ENCODE measurements around the gene ANP32B. TPM values are rescaled to one million over a fixed set of nuclear protein-coding genes. Genes with fewer than 3 reads are reported as not detected.
A peak's percentile ranks its signal among the peaks of the same experiment; 100 is the strongest.

ANP32B gene
- total RNA-seq, 1 donor from 2014 or later: 220 TPM

DNA sequence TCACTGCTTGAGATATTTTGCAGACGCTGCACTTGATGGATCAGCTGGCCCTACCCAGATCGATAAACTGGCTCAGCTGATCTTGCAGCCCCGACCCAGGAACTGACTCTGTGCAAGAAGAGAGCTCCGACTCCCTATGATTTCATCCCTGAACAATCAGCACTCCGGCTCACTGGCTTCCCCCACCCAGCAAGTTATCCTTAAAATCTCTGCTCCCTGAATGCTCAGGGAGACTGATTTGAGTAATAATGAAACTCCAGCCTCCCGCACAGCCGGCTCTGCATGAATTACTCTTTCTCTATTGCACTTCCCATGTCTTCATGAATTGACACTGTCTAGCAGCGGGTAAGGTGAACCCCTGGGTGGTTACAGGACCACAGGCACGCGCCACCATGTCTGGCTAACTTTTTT is 56.5 kb downstream of the ANP32B start:
- Mint-ChIP-seq H3K4me3 (no peak overlapping the region), H3K9me3 (no peaks in the 10 kb centered on the region), H3K27me3 (ENCODE audit: low read depth) (peaks cover 50% of the 10 kb centered on the region), H3K36me3 (ENCODE audit: low read depth) (no peaks in the 10 kb centered on the region), H3K27ac (ENCODE audit: unreplicated experiment) (no peak overlapping the region), H3K4me1 (no peaks in the 10 kb centered on the region)
- TF ChIP-seq CTCF (conservative IDR thresholded peaks at IDR 0.05): no peak
- no peak for DNase-seq (ENCODE audit: low read depth, low spot score)

GRCh38 chr9:98040212-98040611 is 57.1 kb downstream of the ANP32B start:
- Mint-ChIP-seq H3K36me3 (ENCODE audit: low read depth) (no peaks in the 10 kb centered on the region), H3K4me3 (no peak overlapping the region), H3K9me3 (no peaks in the 10 kb centered on the region), H3K27ac (ENCODE audit: unreplicated experiment) (peak overlapping the region; percentile 10), H3K4me1 (no peaks in the 10 kb centered on the region), H3K27me3 (ENCODE audit: low read depth) (peaks cover 47% of the 10 kb centered on the region)
- DNase-seq (ENCODE audit: low read depth, low spot score): no peak
- TF ChIP-seq CTCF (conservative IDR thresholded peaks at IDR 0.05): no peak

DNA sequence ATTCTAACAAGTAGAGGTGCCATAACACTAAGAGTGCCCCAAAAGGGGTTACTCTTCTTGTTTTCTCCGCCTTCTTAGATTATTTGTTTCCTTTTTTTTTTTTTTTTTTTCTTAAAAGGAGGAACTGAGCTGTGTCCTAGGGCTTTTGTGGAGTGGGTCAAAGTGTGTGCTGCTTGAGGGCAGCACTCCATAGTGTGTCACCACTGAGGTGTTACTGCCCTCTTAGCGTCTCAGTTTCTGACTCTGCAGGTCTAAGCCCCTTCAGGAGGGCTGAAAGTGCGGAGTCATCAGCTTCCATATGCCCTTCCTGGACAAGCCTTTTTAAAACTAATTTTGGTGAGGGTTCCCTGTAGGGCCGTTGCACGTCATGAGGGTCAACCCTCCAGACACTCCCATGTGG is 60.8 kb downstream of the ANP32B start:
- no peak overlapping the region for H3K4me3 Mint-ChIP-seq
- no peak for DNase-seq (ENCODE audit: low read depth, low spot score)
- no peaks in the 10 kb centered on the region for H3K9me3 Mint-ChIP-seq
- peaks cover 33% of the 10 kb centered on the region for H3K27me3 Mint-ChIP-seq (ENCODE audit: low read depth)
- TF ChIP-seq CTCF (conservative IDR thresholded peaks at IDR 0.05): no peak
- no peaks in the 10 kb centered on the region for H3K4me1 Mint-ChIP-seq
- no peaks in the 10 kb centered on the region for H3K36me3 Mint-ChIP-seq (ENCODE audit: low read depth)
- H3K27ac Mint-ChIP-seq (ENCODE audit: unreplicated experiment): no peak overlapping the region

GRCh38 chr9:98045234-98046179 is 62.4 kb downstream of the ANP32B start:
- H3K36me3 Mint-ChIP-seq (ENCODE audit: low read depth): no peaks in the 10 kb centered on the region
- no peak overlapping the region for H3K27ac Mint-ChIP-seq (ENCODE audit: unreplicated experiment)

GRCh38 chr9:98046180-98046543 is 63.0 kb downstream of the ANP32B start:
- Mint-ChIP-seq H3K9me3 (no peaks in the 10 kb centered on the region), H3K4me1 (no peaks in the 10 kb centered on the region), H3K27ac (ENCODE audit: unreplicated experiment) (no peak overlapping the region), H3K4me3 (no peak overlapping the region), H3K27me3 (ENCODE audit: low read depth) (peaks cover 20% of the 10 kb centered on the region), H3K36me3 (ENCODE audit: low read depth) (no peaks in the 10 kb centered on the region)
- no peak for DNase-seq (ENCODE audit: low read depth, low spot score)
- TF ChIP-seq CTCF (conservative IDR thresholded peaks at IDR 0.05): no peak

More at GRCh38 chr9:98045234-98046179, 62.4 kb downstream of the ANP32B start:
- no peak overlapping the region for H3K4me3 Mint-ChIP-seq
- H3K9me3 Mint-ChIP-seq: no peaks in the 10 kb centered on the region
- no peak for DNase-seq (ENCODE audit: low read depth, low spot score)
- no peaks in the 10 kb centered on the region for H3K4me1 Mint-ChIP-seq
- peaks cover 21% of the 10 kb centered on the region for H3K27me3 Mint-ChIP-seq (ENCODE audit: low read depth)
- TF ChIP-seq CTCF (conservative IDR thresholded peaks at IDR 0.05): no peak
